Endothelial cell of umbilical vein (primary cell): ENCODE measurements around the gene LRCH1. TPM values are rescaled to one million over a fixed set of nuclear protein-coding genes. Genes with fewer than 3 reads are reported as not detected.

Experiments used
- BruUV-seq: library from RNA; stranded (reverse); fragments of 400-500 nt; replicated peaks from 2 replicates; lab custom pipeline; 2021; lab: Mats Ljungman, UMichigan
- CTCF ChIA-PET: fragments of 300-600, 350-600 bp; sonication (Branson Sonifier 250); formaldehyde crosslinking; loops from one replicate; lab custom pipeline; 2021; ENCODE audit warnings: antibody characterized with exemption, inconsistent platforms; lab: Charles Lee
- POLR2A ChIA-PET: fragments of 300-600, 350-600 bp; sonication (Branson Sonifier 250); formaldehyde crosslinking; loops from one replicate; lab custom pipeline; 2021; ENCODE audit warnings: antibody characterized with exemption, inconsistent platforms; lab: Charles Lee
- DNase-seq: peaks from one replicate; pipeline ENCODE4 v3.0.0-alpha.2; 2011; ENCODE audit warnings: low read depth, low spot score
- FAIRE-seq: peaks from 2 replicates; lab custom pipeline; 2011; peaks lifted over from hg19 to GRCh38; lab: Jason Lieb, UNC
- H2AFZ ChIP-seq: 2 replicates; pipeline ENCODE4 v1.6.0; 2012; ENCODE audit warnings: low read depth, low read length, control low read depth, inconsistent platforms
- H3K27ac ChIP-seq: 2 replicates; pipeline ENCODE4 v1.5.1; 2011; ENCODE audit warnings: low read depth, mild to moderate bottlenecking, control low read depth, low read length, moderate library complexity; ENCODE audit not compliant: insufficient read depth
- H3K27me3 ChIP-seq, 2 experiments: 2 replicates each; pipeline versions ENCODE4 v1.6.0 to v1.6.1; 2011; ENCODE audit warnings: low read length in 2 of 2, mixed read lengths in 1 of 2; ENCODE audit not compliant: control insufficient read depth in 2 of 2, insufficient read depth in 2 of 2
- H3K36me3 ChIP-seq, 2 experiments: 2 replicates in 1 of 2; 3 replicates in 1 of 2; pipeline ENCODE4 v1.5.1; 2011; ENCODE audit warnings: low read length in 2 of 2, mild to moderate bottlenecking in 1 of 2, moderate library complexity in 1 of 2; ENCODE audit not compliant: control insufficient read depth in 2 of 2, insufficient read depth in 2 of 2; ENCODE audit errors: extremely low read depth in 1 of 2
- H3K4me1 ChIP-seq: 3 replicates; pipeline ENCODE4 v1.5.1; 2011; ENCODE audit warnings: mild to moderate bottlenecking, low read length; ENCODE audit not compliant: control insufficient read depth, insufficient read depth; ENCODE audit errors: extremely low read depth
- H3K4me2 ChIP-seq: 2 replicates; pipeline ENCODE4 v1.6.1; 2011; ENCODE audit warnings: low read length, control low read depth, mixed read lengths; ENCODE audit not compliant: insufficient read depth
- H3K4me3 ChIP-seq, 3 experiments: fragments of 200-600 bp in 1 of 3; sonication (generic), shearing (Covaris generic) in 1 of 3; replicated peaks in 1 of 3; 2 replicates each; pipeline ENCODE4 v1.5.1; 2011 to 2016; ENCODE audit warnings: control low read depth in 3 of 3, low read length in 3 of 3, mild to moderate bottlenecking in 2 of 3, inconsistent platforms in 1 of 3, low read depth in 1 of 3, moderate library complexity in 1 of 3; ENCODE audit not compliant: insufficient read depth in 1 of 3
- H3K79me2 ChIP-seq: 2 replicates; pipeline ENCODE4 v1.6.0; 2012; ENCODE audit warnings: low read length, inconsistent platforms; ENCODE audit not compliant: control insufficient read depth, insufficient read depth
- H3K9ac ChIP-seq: replicated peaks from 2 replicates; pipeline ENCODE3; 2011; ENCODE audit warnings: low read length, control low read depth; ENCODE audit not compliant: insufficient read depth; ENCODE audit errors: extremely low read depth
- H3K9me1 ChIP-seq: replicated peaks from 3 replicates; pipeline ENCODE4 v1.6.0; 2011; ENCODE audit warnings: mild to moderate bottlenecking, low read length; ENCODE audit not compliant: control insufficient read depth, insufficient read depth; ENCODE audit errors: extremely low read depth
- H3K9me3 ChIP-seq: replicated peaks from 2 replicates; pipeline ENCODE4 v1.5.1; 2012; ENCODE audit warnings: low read length, inconsistent platforms; ENCODE audit not compliant: control insufficient read depth, insufficient read depth
- H4K20me1 ChIP-seq: replicated peaks from 2 replicates; pipeline ENCODE3; 2011; ENCODE audit warnings: mild to moderate bottlenecking, low read length; ENCODE audit not compliant: control insufficient read depth, insufficient read depth; ENCODE audit errors: extremely low read depth
- CTCF ChIP-seq, 2 donors: IDR thresholded peaks; 1 replicate in 1 of 2; 2 replicates in 1 of 2; pipeline ENCODE4 v1.5.1; 2011; ENCODE audit warnings: low read length in 2 of 2, mild to moderate bottlenecking in 2 of 2, moderate library complexity in 2 of 2, control low read depth in 1 of 2, inconsistent platforms in 1 of 2, low read depth in 1 of 2; ENCODE audit not compliant: insufficient read depth in 1 of 2; ENCODE audit errors: extremely low read depth in 1 of 2
- EZH2 ChIP-seq: IDR thresholded peaks from 2 replicates; pipeline ENCODE4 v1.6.1; 2012; ENCODE audit warnings: borderline replicate concordance, low read depth, mild to moderate bottlenecking, moderate library complexity, low read length, inconsistent platforms; ENCODE audit not compliant: severe bottlenecking
- FOS ChIP-seq: IDR thresholded peaks from 2 replicates; pipeline ENCODE4 v1.6.1; 2011; ENCODE audit warnings: mild to moderate bottlenecking, low read length, moderate library complexity, borderline replicate concordance; ENCODE audit not compliant: insufficient read depth
- GATA2 ChIP-seq: IDR thresholded peaks from 2 replicates; pipeline ENCODE4 v1.7.0; 2011; ENCODE audit warnings: low read depth, mild to moderate bottlenecking, moderate library complexity, mixed read lengths, low read length; ENCODE audit not compliant: insufficient read length, insufficient read depth
- JUN ChIP-seq: IDR thresholded peaks from 2 replicates; pipeline ENCODE4 v1.6.1; 2011; ENCODE audit warnings: borderline replicate concordance, low read depth; ENCODE audit not compliant: insufficient read length, insufficient read depth
- MYC ChIP-seq: IDR thresholded peaks from one replicate; pipeline ENCODE4 v1.6.1; 2011; ENCODE audit warnings: mild to moderate bottlenecking, low read depth, low read length
- POLR2A ChIP-seq: IDR thresholded peaks from 2 replicates; pipeline ENCODE4 v1.6.1; 2012; ENCODE audit warnings: low read depth, mild to moderate bottlenecking, control low read depth, low read length
- POLR2AphosphoS5 ChIP-seq: IDR thresholded peaks from 2 replicates; pipeline ENCODE4 v1.6.1; 2012; ENCODE audit warnings: low read depth, mild to moderate bottlenecking, control low read depth, low read length, moderate library complexity; ENCODE audit not compliant: insufficient read depth
- dilution Hi-C: fragments of 300-500 bp; cut with MboI; formaldehyde crosslinking; loops from one replicate; pipeline ENCODE4 v1.15.0; 2019; ENCODE audit warnings: low sequenced_read_pairs; ENCODE audit not compliant: extremely low pct_ligation_motif_present
- intact Hi-C: fragments of 100-400 bp; cut with micrococcal nuclease; formaldehyde crosslinking; loops from one replicate; pipeline ENCODE4 v1.10.0; 2022
- polyA plus RNA-seq, 4 experiments: library from polyadenylated mRNA; depleted of rRNA in 3 of 4; stranded (reverse) in 3 of 4; unstranded in 1 of 4; fragments of >200 nt; gene quantifications; 2 replicates each; pipeline versions ENCODE4 v1.2.1 to v1.2.3, GENCODE V29; 2011 to 2012; ENCODE audit warnings: missing spikeins in 1 of 4
- total RNA-seq: library from RNA; stranded (reverse); gene quantifications from 2 replicates; pipeline ENCODE4 v1.2.3, GENCODE V29; 2021
- TF ChIP-seq, protein P1 (sequence below): IDR thresholded peaks from 2 replicates; pipeline ENCODE4 v1.6.1; 2011; ENCODE audit not compliant: insufficient read depth, insufficient read length

Gene LRCH1
- total and polyA plus RNA-seq, 2 donors (not counting 3 experiments of a cell fraction or from before 2014, with no cell fraction given): 5.4 to 16.5 TPM

DNA sequence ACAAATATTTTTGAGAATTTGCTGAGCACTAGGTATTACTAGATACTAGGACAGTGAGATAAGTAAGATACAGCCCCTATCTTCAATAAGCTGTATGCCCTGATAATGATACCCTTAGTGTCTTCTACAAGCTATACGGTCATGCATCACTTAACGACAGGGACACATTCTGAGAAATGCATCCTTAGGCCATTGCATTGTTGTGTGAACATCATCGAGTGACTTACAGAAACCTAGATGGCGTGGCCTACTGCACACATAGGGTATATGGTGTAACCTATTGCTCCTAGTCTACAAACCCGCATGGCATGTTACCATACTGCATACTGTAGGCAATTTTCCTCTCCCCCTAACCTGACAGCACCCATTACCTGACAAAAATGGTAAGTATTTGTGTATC is 64.9 kb downstream of the LRCH1 start:
- no TSS peak for BruUV-seq
- no peaks in the 10 kb centered on the region for H3K9me3 ChIP-seq
- dilution Hi-C loops (no loop called here), intact Hi-C loops (loop anchor here (1.0 kb wide), 1 partner anchor 12 kb away; no protein-coding TSS in a partner anchor)
- no peaks in the 10 kb centered on the region for H3K36me3 ChIP-seq
- peaks cover 4% of the 10 kb centered on the region for H4K20me1 ChIP-seq
- peaks cover 16% of the 10 kb centered on the region for H3K4me1 ChIP-seq
- H3K27ac ChIP-seq: no peak overlapping the region
- H3K79me2 ChIP-seq: peaks cover 39% of the 10 kb centered on the region
- FAIRE-seq (no peak), DNase-seq (no peak)
- no peak overlapping the region for H3K9ac ChIP-seq
- H3K9me1 ChIP-seq: peaks cover 3% of the 10 kb centered on the region
- TF ChIP-seq GATA2 (no peak), FOS (no peak), CTCF (IDR thresholded peaks at IDR 0.05; ENCODE audit: extremely low read depth in 1 of 2, insufficient read depth in 1 of 2, low read depth in 1 of 2, low read length in 2 of 2) (no peak), POLR2A (no peak), EZH2 (no peak), POLR2AphosphoS5 (no peak), MYC (no peak), JUN (no peak)
- TF ChIP-seq, protein P1, sequence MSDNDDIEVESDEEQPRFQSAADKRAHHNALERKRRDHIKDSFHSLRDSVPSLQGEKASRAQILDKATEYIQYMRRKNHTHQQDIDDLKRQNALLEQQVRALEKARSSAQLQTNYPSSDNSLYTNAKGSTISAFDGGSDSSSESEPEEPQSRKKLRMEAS: no peak
- H3K27me3 ChIP-seq: no peaks in the 10 kb centered on the region
- no peak overlapping the region for H2AFZ ChIP-seq
- ChIA-PET POLR2A (no interaction called here), CTCF (no interaction called here)
- no peak overlapping the region for H3K4me2 ChIP-seq
- H3K4me3 ChIP-seq: no peak overlapping the region
